Activated naive CD4-positive, alpha-beta T cell treated with anti-CD3 and anti-CD28 coated beads, Interleukin-2, amount 50 U/mL, for 72 hours (primary cell): Measurements from ENCODE around the gene GRID1. TPM values are rescaled to one million over a fixed set of nuclear protein-coding genes. Genes with fewer than 3 reads are reported as not detected.
"Not testable (repeated sequence)": the region's sequence is repeated elsewhere in the genome, so short reads cannot be mapped to it uniquely, and the experiment has no call there.

ENCODE experiments used
- ATAC-seq, 2 donors: fragments of 150-1000 bp; cut with Tn5 transposase; 2 replicates each; pipeline ENCODE4 v1.10.0; 2021; ENCODE audit warnings: mild to moderate bottlenecking in 2 of 2, moderate library complexity in 2 of 2
- DNase-seq, 2 donors: peaks; one replicate each; pipeline ENCODE4 v3.0.0; 2021 to 2022; ENCODE audit warnings: low spot score in 2 of 2
- H3K27ac Mint-ChIP-seq, 2 donors: one replicate each; pipeline ENCODE4 v1.8.0; 2022; ENCODE audit warnings: mild to moderate bottlenecking in 2 of 2, mixed read lengths in 2 of 2
- H3K36me3 Mint-ChIP-seq, 2 donors: one replicate each; pipeline ENCODE4 v1.8.0; 2022; ENCODE audit warnings: mixed read lengths in 2 of 2
- H3K9me3 Mint-ChIP-seq, 2 donors: one replicate each; pipeline ENCODE4 v1.8.0; 2022; ENCODE audit warnings: mixed read lengths in 2 of 2
- total RNA-seq, 2 donors: library from RNA; stranded (reverse); gene quantifications; one replicate each; pipeline ENCODE4 v1.2.3, GENCODE V29; 2022

Gene GRID1
- total RNA-seq, 2 donors from 2014 or later, result not detected

GRCh38 chr10:86399514-86399878, 32.9 kb upstream of the GRID1 start:
- Mint-ChIP-seq H3K9me3 (no peaks in the 10 kb centered on the region), H3K27ac (peak overlapping the region; percentile 84 to 94), H3K36me3 (no peaks in the 10 kb centered on the region)
- ATAC-seq (no peak), DNase-seq (no peak)

- H3K27ac Mint-ChIP-seq, result no peak overlapping the region
- no peaks in the 10 kb centered on the region for H3K9me3 Mint-ChIP-seq
- H3K36me3 Mint-ChIP-seq, result no peaks in the 10 kb centered on the region
- no peak for DNase-seq
- ATAC-seq, result no peak
Measured at GRCh38 chr10:86397120-86397519, 30.5 kb upstream of the GRID1 start.

GRCh38 chr10:86393862-86394455, 27.4 kb upstream of the GRID1 start:
- Mint-ChIP-seq H3K9me3 (no peaks in the 10 kb centered on the region), H3K36me3 (no peaks in the 10 kb centered on the region), H3K27ac (no peak overlapping the region)
- DNase-seq (no peak), ATAC-seq (peak in 1 of 2 donors; percentile 62)

GRCh38 chr10:86393362-86393761, 26.8 kb upstream of the GRID1 start:
- DNase-seq (no peak), ATAC-seq (peak in 1 of 2 donors; percentile 26)
- no peak overlapping the region for H3K27ac Mint-ChIP-seq
- H3K36me3 Mint-ChIP-seq, result no peaks in the 10 kb centered on the region
- H3K9me3 Mint-ChIP-seq, result no peaks in the 10 kb centered on the region

GRCh38 chr10:86392723-86393094, 26.1 kb upstream of the GRID1 start:
- DNase-seq (no peak), ATAC-seq (no peak)
- no peak overlapping the region for H3K27ac Mint-ChIP-seq
- no peaks in the 10 kb centered on the region for H3K36me3 Mint-ChIP-seq
- no peaks in the 10 kb centered on the region for H3K9me3 Mint-ChIP-seq

- no peaks in the 10 kb centered on the region for H3K9me3 Mint-ChIP-seq
- DNase-seq (no peak), ATAC-seq (no peak)
- no peaks in the 10 kb centered on the region for H3K36me3 Mint-ChIP-seq
- H3K27ac Mint-ChIP-seq, result peak overlapping the region in 1 of 2 donors; percentile 38
Measured at GRCh38 chr10:86391986-86392722, 25.6 kb upstream of the GRID1 start.

GRCh38 chr10:86391236-86391840, 24.7 kb upstream of the GRID1 start:
- ATAC-seq, result no peak
- Mint-ChIP-seq H3K9me3 (no peaks in the 10 kb centered on the region), H3K36me3 (no peaks in the 10 kb centered on the region), H3K27ac (peak overlapping the region in 1 of 2 donors; percentile 17)
- no peak for DNase-seq

GRCh38 chr10:86390337-86391120, 23.9 kb upstream of the GRID1 start:
- ATAC-seq (no peak), DNase-seq (no peak)
- H3K36me3 Mint-ChIP-seq, result no peaks in the 10 kb centered on the region
- no peak overlapping the region for H3K27ac Mint-ChIP-seq
- no peaks in the 10 kb centered on the region for H3K9me3 Mint-ChIP-seq

GRCh38 chr10:86389441-86390193, 23.0 kb upstream of the GRID1 start:
- no peaks in the 10 kb centered on the region for H3K9me3 Mint-ChIP-seq
- H3K36me3 Mint-ChIP-seq, result no peaks in the 10 kb centered on the region
- DNase-seq (no peak), ATAC-seq (peak; percentile 58 to 70)
- H3K27ac Mint-ChIP-seq, result no peak overlapping the region

- DNase-seq, H3K9me3 Mint-ChIP-seq, ATAC-seq, H3K36me3 Mint-ChIP-seq, H3K27ac Mint-ChIP-seq: not testable (repeated sequence)
Measured at GRCh38 chr10:86389109-86389440, 22.5 kb upstream of the GRID1 start.

- H3K9me3 Mint-ChIP-seq, result no peaks in the 10 kb centered on the region
Measured at GRCh38 chr10:86388119-86388704, 21.6 kb upstream of the GRID1 start.

GRCh38 chr10:86387178-86387794, 20.7 kb upstream of the GRID1 start:
- ATAC-seq (no peak), DNase-seq (no peak)
- H3K9me3 Mint-ChIP-seq, result no peaks in the 10 kb centered on the region
- H3K36me3 Mint-ChIP-seq, result no peaks in the 10 kb centered on the region
- no peak overlapping the region for H3K27ac Mint-ChIP-seq

More at GRCh38 chr10:86388119-86388704, 21.6 kb upstream of the GRID1 start:
- no peaks in the 10 kb centered on the region for H3K36me3 Mint-ChIP-seq
- H3K27ac Mint-ChIP-seq, result no peak overlapping the region
- DNase-seq (no peak), ATAC-seq (no peak)

GRCh38 chr10:86385806-86386205, 19.2 kb upstream of the GRID1 start:
- Mint-ChIP-seq H3K36me3 (no peaks in the 10 kb centered on the region), H3K27ac (no peak overlapping the region), H3K9me3 (no peaks in the 10 kb centered on the region)
- no peak for ATAC-seq
- DNase-seq, result no peak

GRCh38 chr10:86377797-86378146, 11.2 kb upstream of the GRID1 start:
- ATAC-seq (no peak), DNase-seq (no peak)
- H3K27ac Mint-ChIP-seq, result no peak overlapping the region
- no peaks in the 10 kb centered on the region for H3K9me3 Mint-ChIP-seq
- no peaks in the 10 kb centered on the region for H3K36me3 Mint-ChIP-seq

- ATAC-seq, result peak; percentile 96 to 99
- DNase-seq, result peak; percentile 88 to 98
- H3K36me3 Mint-ChIP-seq, result no peaks in the 10 kb centered on the region
- H3K9me3 Mint-ChIP-seq, result no peaks in the 10 kb centered on the region
- no peak overlapping the region for H3K27ac Mint-ChIP-seq
Measured at GRCh38 chr10:86376852-86377796, 10.5 kb upstream of the GRID1 start.
